GM19240 (cell line): ENCODE measurements around the gene HPRT1.
"Not testable (repeated sequence)": the region's sequence is repeated elsewhere in the genome, so short reads cannot be mapped to it uniquely, and the experiment has no call there.

Experiments used
- DNase-seq: peaks from one replicate; pipeline ENCODE4 v3.0.0; 2011; ENCODE audit warnings: low spot score; ENCODE audit not compliant: insufficient read length

The HPRT1 gene

GRCh38 chrX:134460005-134460861, at the start of gene HPRT1:
Gene HPRT1, plus strand, starts transcription at chrX:134460165. Its CDS starts 147 bp downstream, at chrX:134460312.
- DNase-seq, result no peak

GRCh38 chrX:134416087-134416486, 43.9 kb upstream of the HPRT1 start:
- DNase-seq, result no peak

GRCh38 chrX:134418317-134419113, 41.5 kb upstream of the HPRT1 start:
- no peak for DNase-seq

GRCh38 chrX:134419784-134420183, 40.2 kb upstream of the HPRT1 start:
- no peak for DNase-seq

- DNase-seq, result no peak
These were observed 36.4 kb upstream of the HPRT1 start for GRCh38 chrX:134423606-134424005.

- DNase-seq, result no peak
These were observed 33.7 kb upstream of the HPRT1 start for GRCh38 chrX:134426281-134426680.

- DNase-seq, result no peak
These were observed 28.1 kb upstream of the HPRT1 start for GRCh38 chrX:134431894-134432293.

- no peak for DNase-seq
These were observed 24.1 kb upstream of the HPRT1 start for GRCh38 chrX:134435894-134436293.

- no peak for DNase-seq
These were observed 16.9 kb upstream of the HPRT1 start for GRCh38 chrX:134443020-134443419.

- no peak for DNase-seq
These were observed 16.5 kb upstream of the HPRT1 start for GRCh38 chrX:134443461-134443860.

- no peak for DNase-seq
These were observed 15.3 kb upstream of the HPRT1 start for GRCh38 chrX:134444681-134445080.

- no peak for DNase-seq
These were observed 7.4 kb upstream of the HPRT1 start for GRCh38 chrX:134452596-134452995.

- no peak for DNase-seq
These were observed 6.3 kb upstream of the HPRT1 start for GRCh38 chrX:134453631-134454030.

GRCh38 chrX:134454506-134454905, 5.5 kb upstream of the HPRT1 start:
- DNase-seq, result no peak

- DNase-seq, result no peak
These were observed 2.3 kb upstream of the HPRT1 start for GRCh38 chrX:134457708-134458107.

- no peak for DNase-seq
These were observed 321 bp upstream of the HPRT1 start for GRCh38 chrX:134459683-134460004.

GRCh38 chrX:134460862-134461220, 876 bp downstream of the HPRT1 start:
- DNase-seq, result no peak

GRCh38 chrX:134461437-134461836, 1.5 kb downstream of the HPRT1 start:
- no peak for DNase-seq

GRCh38 chrX:134462927-134463326, 3.0 kb downstream of the HPRT1 start:
- DNase-seq, result no peak

GRCh38 chrX:134464453-134464852, 4.5 kb downstream of the HPRT1 start:
- not testable (repeated sequence) for DNase-seq

- DNase-seq, result no peak
These were observed 9.5 kb downstream of the HPRT1 start for GRCh38 chrX:134469486-134469885.

- no peak for DNase-seq
These were observed 10.0 kb downstream of the HPRT1 start for GRCh38 chrX:134470013-134470412.

- no peak for DNase-seq
These were observed 12.1 kb downstream of the HPRT1 start for GRCh38 chrX:134472041-134472440.
